GM21723 (cell line): ENCODE results near the gene PPDPF.

Source experiments
- ATAC-seq: cut with Tn5 transposase; IDR thresholded peaks from one replicate; pipeline ENCODE4 v1.9.1; 2021; ENCODE audit warnings: mild to moderate bottlenecking, moderate library complexity; ENCODE audit not compliant: unreplicated experiment

PPDPF gene

DNA sequence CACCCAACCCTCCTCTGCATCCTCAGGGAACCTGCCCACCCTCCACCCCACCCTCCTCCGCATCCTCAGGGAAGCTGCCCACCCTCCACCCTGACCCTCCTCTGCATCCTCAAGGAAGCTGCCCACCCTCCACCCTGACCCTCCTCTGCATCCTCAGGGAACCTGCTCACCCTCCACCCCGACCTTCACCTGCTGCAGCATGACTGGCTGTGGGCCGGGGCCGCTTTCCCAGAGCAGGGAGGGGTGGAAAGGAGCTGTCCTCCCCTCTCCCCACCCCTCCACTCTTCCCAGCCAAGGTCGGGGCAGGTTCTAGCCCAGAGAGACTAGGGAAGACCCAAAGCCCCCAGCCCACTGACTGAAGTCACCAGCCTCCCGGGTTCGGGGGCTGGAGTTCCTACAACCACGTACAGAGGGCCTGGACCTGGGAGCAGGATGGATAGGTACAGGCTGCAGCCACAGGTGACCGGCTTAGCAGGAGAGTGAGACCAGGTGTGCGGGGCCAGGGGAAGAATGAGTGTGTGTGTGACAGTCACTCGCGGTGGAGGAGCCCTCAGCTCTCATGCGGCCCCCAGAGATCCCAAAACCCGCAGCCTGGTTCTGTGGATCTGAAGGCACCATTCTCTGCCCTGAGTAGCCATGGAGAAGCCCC is 33.3 kb upstream of the PPDPF start:
- no peak for ATAC-seq

DNA sequence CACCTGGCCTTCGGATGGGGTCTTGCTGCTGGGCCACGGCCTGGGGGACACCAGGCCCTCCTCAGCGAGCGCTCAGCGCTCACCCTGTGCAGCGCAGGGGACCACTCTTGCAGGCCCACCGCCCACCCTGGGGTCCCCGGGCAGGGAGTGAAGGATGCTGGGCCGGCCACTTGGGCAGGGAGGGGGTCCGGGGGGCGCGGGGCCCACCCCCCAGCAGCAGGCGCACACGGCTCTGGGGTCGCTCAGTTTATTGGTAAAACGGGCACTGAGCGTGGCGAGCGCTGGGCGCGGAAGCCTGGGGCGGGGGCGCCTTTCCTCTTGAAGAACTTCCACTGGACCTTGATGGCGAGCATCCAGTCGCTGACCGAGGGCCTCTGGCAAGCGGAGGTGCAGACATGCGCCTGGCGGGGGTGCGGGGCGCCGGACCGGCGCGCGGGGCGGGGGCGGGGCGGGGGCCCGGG is 32.8 kb upstream of the PPDPF start:
- no peak for ATAC-seq

DNA sequence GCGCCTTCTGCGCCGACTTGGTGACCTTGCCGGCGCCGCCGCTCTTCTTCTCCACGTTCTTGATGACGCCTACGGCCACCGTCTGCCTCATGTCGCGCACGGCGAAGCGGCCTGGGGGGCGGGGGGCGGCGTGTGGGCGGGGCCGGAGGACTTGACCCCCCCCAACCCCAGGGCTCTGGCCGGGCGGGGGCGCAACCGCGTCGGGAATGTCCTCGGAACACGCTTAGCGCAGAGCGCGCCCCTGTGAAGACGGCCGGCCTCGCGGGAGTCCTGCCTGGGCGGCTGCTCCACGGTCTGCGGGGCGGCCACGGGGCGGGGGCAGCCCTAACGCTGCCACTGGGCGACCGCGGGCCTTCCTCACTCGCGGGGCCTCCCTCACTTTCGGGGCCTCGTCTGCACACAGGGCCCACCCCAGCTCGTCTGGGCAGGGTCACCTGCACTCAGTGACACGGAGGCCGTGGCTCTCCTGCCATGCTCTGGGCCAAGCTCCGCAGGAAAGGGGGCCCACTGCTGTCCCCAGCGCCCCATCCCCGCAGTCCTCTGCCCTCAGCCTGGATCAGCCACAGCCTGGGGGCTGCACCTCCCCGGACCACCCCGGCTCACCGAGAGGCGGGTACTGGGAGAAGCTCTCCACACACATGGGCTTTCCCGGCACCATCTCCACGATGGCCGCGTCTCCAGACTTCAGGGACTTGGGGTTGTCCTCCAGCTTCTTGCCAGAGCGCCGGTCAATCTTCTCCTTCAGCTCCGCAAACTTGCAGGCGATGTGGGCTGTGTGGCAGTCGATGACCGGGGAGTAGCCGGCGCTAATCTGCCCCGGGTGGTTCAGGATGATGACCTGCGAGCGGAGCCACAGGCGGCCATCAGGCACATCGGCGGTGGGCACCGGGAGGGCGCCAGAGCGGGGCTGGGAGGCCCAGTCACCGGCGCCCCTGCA is 32.0 kb upstream of the PPDPF start:
- no peak for ATAC-seq

DNA sequence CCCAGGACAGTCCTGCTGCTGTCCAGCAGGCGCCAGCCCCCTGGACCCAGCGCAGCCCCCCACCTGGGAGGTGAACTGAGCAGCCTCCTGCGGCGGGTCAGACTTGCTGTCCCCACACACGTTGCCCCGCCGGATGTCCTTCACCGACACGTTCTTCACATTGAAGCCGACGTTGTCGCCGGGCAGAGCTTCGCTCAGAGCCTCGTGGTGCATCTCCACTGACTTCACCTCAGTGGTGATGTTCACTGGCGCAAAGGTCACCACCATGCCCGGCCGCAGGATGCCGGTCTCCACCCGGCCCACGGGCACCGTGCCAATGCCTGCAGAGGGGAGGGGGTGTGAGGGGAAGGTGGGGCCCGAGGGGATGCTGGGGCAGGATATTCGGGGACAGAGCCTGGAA is 30.1 kb upstream of the PPDPF start:
- ATAC-seq: no peak

DNA sequence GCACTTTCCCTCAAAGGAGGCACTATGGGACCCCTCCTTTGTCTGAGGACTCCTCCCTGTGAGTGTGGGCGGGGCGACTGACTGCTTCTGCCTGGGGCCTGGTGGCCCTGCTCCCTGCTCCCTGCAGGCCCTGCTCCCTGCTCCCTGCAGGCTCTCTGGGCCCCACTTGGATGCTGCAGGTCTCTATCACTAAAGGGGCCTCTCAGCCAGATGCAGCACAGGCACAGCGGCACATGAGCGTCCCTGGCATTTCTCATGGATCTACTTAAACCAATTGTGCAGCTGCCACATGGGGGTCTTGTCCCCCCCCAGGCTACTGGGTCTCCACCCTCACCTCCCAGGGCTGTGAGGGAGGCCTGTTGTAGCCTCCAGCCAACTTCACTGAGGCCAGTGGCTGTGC is 29.5 kb upstream of the PPDPF start:
- ATAC-seq: no peak

DNA sequence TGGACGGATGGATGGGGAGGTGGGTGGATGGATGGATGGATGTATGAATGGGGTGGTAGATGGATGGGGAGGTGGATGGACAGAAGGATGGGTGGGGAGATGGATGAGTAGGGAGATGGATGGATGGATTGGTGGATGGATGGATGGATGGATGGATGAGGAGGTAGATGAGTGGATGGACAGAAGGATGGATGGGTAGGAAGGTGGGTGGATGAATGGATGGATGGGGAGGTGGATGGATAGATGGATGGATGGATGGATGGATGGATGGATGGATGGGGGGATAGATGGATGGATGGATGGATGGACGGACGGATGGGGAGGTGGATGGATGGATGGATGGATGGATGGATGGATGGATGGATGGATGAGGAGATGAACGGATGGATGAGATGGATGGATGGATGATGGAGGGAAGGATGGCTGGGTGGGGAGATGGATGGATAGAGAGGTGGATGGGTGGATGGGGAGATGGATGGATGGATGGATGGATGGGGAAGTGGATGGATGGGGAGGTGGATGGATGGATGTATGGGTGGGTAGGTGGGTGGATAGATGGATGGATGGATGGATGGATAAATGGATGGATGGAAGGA is 28.8 kb upstream of the PPDPF start:
- ATAC-seq: no peak

DNA sequence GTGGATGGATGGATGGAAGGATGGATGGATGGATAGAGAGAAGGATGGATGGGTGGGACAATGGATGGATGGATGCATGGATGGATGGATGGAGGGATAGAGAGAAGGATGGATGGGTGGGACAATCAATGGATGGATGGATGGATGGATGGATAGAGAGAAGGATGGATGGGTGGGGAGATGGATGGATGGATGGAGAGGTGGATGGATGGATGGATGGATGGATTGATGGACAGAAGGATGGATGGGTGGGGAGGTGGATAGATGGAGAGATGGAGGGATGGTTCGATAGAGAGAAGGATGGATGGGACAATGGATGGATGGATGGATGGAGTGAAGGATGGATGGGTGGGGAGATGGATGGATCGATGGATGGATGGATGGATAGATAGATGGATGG is 28.0 kb upstream of the PPDPF start:
- ATAC-seq: no peak

DNA sequence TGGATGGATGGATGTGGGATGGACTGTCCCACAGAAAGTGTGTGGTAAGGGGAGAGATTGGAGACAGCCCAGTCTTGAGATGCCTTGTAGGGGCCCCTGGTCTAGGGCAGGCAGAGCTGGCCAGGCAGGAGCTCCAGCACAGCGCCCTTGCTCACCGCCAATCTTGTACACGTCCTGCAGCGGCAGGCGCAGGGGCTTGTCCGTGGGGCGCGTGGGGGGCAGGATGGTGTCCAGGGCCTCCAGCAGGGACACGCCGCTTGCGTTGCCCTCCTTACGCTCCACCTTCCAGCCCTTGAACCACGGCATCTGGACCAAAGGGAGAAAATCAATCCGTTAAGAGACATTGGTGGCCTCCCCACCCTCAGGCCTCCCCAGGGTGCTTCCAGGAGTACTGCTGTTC is 27.6 kb upstream of the PPDPF start:
- ATAC-seq: no peak

DNA sequence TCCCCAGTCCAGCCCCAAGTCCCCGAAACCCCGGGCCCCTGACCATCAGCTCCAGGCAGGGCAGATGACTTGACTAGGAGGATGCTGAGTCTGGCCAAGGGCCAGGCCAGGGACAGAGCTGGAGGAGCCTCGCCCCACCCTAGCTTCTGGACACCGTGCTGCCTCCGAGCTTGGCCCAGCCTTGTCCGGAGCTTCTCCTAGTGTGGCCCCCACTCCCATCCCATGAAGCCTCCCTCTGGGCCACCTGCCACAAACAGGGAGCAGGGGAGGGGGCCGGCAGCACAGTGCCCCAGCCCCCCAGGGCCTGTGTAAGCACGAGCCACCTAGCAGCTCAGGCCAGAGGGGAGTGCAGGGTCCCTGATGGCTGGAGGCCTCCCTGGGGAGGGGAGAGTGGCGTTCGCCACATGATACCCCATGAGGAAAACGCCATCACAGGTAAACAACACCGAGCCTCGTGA is 27.0 kb upstream of the PPDPF start:
- ATAC-seq: no peak

DNA sequence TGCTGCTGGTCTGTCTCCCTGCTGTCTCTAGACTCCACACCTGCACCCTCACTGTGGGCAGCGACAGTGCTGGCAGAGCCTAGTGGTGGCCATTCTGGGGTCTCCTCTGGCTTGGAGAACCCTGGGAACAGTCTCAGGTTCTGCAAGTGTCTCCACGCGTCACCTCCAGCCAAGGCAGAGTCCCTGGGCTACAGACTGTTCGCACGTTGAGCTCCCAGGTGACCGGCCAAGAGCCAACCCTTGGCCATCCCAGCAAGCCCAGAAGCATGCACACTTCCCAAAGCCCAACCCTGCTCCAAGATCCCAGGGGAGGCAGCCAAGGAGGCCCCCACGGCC is 26.5 kb upstream of the PPDPF start:
- ATAC-seq: no peak

DNA sequence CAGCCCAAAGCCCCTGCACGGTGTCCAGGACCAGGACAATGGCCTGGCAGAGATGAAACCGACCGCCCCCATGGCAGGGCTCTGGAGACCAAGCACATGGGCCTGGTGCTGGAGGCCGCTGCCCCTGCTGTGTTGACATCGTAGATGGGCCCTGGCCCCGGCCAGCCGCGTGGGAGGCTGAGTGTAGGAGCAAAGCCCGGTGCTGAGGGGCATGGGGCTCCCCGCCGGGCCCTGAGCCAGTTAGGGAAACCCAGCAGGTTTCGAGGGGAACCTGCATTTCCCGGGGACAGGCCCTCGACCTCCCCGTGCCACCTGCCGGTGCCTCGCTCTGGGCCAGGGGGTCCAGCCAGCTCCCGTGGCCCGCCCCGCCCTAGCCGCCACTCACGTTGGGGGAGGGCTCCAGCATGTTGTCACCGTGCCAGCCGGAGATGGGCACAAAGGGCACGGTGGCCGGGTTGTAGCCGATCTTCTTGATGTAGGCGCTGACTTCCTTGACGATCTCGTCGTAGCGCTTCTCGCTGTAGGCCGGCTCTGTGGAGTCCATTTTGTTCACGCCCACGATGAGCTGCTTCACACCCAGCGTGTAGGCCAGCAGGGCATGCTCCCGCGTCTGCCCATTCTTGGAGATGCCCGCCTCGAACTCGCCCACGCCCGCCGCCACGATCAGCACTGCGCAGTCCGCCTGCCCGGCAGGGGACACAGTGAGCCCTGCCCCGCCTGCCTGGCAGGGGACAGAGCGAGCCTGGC is 26.0 kb upstream of the PPDPF start:
- no peak for ATAC-seq

DNA sequence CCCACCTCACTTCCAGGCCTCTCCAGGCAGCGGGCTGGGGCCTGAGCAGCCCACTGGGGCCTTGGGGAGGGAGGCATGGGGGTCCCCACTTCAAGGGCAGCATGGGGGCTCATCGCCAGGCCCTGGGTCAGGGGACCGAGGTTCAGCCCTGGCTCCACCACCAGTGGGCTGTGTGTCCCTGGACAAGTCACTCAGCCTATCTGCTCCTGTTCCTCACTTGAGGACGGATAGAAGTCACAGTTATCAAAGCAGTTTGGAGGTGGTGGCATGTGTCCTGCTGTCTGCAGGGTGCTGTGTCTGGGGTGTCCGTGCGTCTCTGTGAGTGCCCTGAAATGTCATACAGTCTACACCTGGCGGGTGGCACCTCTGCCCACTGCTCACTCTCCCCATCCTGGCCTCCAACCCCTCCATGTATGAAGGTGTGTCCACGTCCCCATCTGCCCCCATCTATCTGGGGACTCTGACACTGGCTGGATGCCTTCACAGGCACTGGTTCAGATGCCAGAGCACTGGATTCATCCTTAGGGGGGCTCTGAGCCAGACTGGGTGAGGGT is 25.3 kb upstream of the PPDPF start:
- ATAC-seq: no peak

DNA sequence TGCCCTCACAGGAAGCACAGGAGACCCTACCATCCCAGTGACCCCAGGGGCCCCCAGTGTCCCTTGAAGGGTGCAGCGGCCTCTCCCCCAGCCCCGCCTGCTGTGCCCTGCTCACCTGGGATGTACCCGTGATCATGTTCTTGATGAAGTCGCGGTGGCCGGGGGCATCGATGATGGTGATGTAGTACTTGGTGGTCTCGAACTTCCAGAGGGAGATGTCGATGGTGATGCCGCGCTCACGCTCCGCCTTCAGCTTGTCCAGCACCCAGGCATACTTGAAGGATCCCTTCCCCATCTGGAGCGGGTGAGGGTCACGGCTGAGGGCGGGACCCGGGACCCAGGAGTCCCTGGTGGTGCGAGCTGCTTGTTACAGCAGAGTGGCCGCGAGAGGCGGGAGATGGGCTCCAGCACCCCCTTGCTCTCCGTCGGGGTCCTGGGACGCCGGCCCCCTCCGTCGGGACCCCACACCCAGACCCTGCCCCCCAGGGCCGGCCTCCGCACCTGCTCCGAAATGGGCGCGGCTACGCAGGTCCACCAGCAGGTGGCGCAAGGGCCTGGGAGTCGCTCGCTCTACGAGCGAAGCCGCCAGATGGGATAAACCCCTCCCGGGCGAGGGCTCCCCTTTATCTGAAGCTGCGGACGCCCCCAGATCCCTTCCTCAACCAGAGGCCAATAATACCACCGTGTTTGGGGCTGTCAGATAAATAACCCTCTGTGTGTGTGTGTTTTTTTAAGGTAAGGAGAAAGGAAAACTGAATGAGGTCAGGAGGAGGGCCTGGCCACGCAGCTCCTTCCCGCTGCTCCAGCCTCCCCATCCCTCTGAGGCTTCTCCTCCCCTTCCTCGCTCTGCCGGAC is 24.6 kb upstream of the PPDPF start:
- no peak for ATAC-seq

DNA sequence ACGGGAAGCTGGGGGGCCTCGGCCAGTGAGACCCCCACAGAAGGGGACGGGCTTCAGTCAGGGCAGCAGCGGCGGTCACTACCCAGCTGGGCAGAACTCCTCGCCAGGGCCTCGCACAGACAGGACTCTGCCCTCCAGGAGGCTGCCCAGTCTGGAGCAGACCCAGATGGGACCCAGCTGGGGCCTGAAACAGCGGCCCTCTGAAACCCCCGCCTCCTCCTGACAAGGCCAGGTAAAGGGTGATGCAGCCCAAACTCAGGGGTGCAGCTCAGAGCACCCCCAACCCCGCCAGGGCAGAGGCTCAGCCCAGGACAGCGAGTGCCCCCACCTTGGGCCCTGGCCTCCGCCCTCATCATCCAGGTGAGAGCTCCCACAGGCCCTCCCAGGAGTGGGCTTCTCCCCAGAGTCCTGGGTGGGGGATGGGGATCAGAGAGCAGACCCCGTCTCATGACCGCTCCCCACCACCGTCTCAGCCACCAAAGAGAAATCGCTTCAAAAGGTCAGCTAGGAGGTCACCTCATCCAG is 23.9 kb upstream of the PPDPF start:
- no peak for ATAC-seq

DNA sequence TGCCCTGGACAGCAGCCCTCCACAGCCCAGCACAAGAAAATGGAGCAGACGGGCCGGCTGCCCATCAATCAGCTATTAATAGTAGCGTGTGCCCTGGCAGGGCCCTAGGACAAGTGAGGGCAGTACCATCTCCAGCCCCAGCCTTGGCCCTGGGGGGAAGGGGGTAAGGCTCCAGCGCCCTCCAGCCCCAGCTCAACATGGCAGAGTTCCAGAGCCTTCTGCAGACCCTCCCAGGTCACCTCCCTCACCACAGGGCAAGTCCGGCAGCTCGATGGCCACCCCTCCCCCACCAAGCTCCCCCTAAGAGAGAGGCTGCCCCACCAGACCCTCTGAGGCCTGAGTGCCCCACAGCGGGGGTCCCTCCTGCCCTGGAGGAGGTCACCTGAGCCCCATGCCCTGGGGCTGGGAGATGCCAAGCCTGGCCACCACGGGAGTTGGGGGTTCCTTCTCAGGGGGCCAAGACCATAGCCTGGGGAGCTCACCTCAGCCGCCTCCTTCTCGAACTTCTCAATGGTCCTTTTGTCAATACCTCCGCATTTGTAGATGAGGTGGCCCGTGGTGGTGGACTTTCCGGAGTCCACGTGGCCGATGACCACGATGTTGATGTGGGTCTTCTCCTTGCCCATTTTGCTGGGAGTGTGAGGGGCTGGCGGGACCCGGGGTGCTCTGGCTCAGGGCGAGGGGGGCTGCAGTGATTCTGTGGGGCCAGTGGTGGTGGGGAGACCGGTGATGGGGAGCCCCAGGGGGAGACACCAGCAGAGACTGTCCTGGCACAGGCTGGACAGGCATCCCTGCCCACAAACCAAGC is 23.2 kb upstream of the PPDPF start:
- ATAC-seq: no peak

DNA sequence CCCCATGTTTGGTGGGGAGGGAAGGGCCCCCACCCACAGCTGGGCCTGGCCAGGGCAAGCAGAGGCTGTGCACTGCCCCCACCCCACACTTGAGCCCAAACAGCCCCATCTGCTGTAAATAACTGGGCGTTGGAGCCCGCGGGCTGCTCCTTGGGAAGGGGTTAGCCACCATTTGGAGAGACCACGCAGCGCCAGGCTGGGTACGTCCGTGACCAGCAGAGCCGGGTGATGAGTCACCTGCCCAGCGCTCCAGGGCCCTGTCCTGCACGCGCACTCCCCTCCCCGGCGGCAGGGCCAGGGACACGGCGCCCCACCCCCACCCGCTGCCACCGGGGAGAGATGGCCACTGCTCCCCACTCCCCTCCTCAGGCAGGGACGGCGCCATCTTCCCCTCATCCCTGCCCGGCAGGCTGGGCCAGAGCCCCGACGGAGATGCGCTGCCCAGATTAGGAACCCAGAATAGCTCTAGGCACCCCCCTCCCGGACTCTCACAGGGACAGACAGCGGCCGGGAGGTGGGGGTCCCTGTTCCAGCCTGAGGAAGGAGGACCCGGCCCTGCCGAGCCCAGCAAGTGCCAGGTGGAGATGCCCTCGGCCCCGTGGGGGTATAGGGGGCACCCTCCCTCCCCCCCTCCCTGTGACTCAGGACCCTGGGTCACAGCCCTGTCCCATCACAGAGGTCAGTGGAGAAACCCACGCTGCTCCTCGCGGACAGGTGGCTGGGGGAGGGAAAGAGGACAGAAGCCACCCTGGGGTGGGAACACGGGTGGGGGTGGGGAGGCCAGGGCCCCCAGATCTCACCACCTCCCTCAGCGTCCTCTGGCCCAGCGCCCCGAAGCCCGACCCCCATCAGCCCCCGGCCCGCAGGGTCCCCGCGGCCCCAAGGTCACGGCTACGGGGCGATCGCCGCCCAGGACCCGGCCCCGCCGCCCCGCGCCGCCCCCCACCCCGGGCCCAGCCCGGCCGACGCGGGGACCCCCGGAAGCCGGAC is 22.3 kb upstream of the PPDPF start:
- no peak for ATAC-seq

DNA sequence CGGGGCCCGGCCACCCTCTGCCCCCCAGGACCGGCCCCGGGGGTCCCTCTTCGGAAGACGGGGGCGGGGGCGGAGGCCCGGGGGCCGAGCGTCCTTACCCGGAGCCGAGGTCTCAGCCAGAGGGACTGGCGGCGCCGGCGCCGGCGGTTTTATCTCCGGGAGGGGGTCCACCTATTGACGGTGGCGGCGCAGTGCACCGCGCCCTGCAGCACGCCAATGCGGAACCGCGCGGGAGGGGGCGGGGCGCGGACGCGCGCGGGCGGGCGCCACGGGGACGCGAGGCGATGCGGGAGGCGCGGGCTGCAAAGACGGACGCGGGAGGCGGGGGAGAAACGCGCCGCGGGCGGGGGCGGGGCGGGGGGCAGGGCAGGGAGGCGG is 21.6 kb upstream of the PPDPF start, which contains the start of gene EEF1A2:
Gene EEF1A2, minus strand, starts transcription at position 124 of the 378 bp plus-strand sequence. CDS start 1,320 bp downstream, outside the sequence.
- no peak for ATAC-seq
